H9 (cell line): ENCODE results near the gene PLXNA4. TPM values are rescaled to one million over a fixed set of nuclear protein-coding genes. Genes with fewer than 3 reads are reported as not detected.

ENCODE experiments used
- DNase-seq: peaks from one replicate; pipeline ENCODE4 v3.0.0-alpha.2; 2017
- H2AFZ ChIP-seq: one replicate; pipeline ENCODE4 v1.6.1; 2013; ENCODE audit warnings: mild to moderate bottlenecking, low read length, control low read depth, moderate library complexity
- H2AK5ac ChIP-seq: 2 replicates; pipeline ENCODE4 v1.6.1; 2013; ENCODE audit warnings: low read length, control low read depth, mixed read lengths; ENCODE audit not compliant: insufficient read length
- H2BK120ac ChIP-seq: one replicate; pipeline ENCODE4 v1.6.1; 2013; ENCODE audit warnings: low read depth, mild to moderate bottlenecking, low read length, control low read depth, inconsistent platforms; ENCODE audit not compliant: poor library complexity, severe bottlenecking
- H2BK12ac ChIP-seq: 2 replicates; pipeline ENCODE4 v1.6.1; 2013; ENCODE audit warnings: low read length, control low read depth, mixed read lengths, low read depth; ENCODE audit not compliant: insufficient read length
- H2BK15ac ChIP-seq: 2 replicates; pipeline ENCODE4 v1.6.1; 2013; ENCODE audit warnings: low read depth, low read length, control low read depth
- H2BK20ac ChIP-seq: one replicate; pipeline ENCODE4 v1.6.1; 2013; ENCODE audit warnings: low read depth, mild to moderate bottlenecking, low read length, control low read depth, inconsistent platforms; ENCODE audit not compliant: poor library complexity, severe bottlenecking
- H2BK5ac ChIP-seq: 2 replicates; pipeline ENCODE4 v1.6.1; 2013; ENCODE audit warnings: low read length, control low read depth, mixed read lengths; ENCODE audit not compliant: insufficient read length
- H3K14ac ChIP-seq: 2 replicates; pipeline ENCODE4 v1.6.1; 2013; ENCODE audit warnings: low read length, control low read depth; ENCODE audit not compliant: insufficient read depth
- H3K18ac ChIP-seq: 2 replicates; pipeline ENCODE4 v1.6.1; 2013; ENCODE audit warnings: low read depth, mild to moderate bottlenecking, mixed read lengths, low read length, control low read depth; ENCODE audit not compliant: insufficient read length
- H3K23ac ChIP-seq: 2 replicates; pipeline ENCODE4 v1.6.1; 2013; ENCODE audit warnings: low read length, control low read depth, mixed read lengths, low read depth; ENCODE audit not compliant: insufficient read length
- H3K23me2 ChIP-seq: 2 replicates; pipeline ENCODE4 v1.6.1; 2013; ENCODE audit warnings: low read depth, mild to moderate bottlenecking, mixed read lengths, low read length, control low read depth; ENCODE audit not compliant: insufficient read length, poor library complexity, severe bottlenecking
- H3K27ac ChIP-seq: 2 replicates; pipeline ENCODE4 v1.5.1; 2013; ENCODE audit warnings: low read length, control low read depth, mixed read lengths, low read depth; ENCODE audit not compliant: insufficient read length
- H3K27me3 ChIP-seq: 2 replicates; pipeline ENCODE4 v1.6.1; 2013; ENCODE audit warnings: low read length, control low read depth, inconsistent platforms; ENCODE audit not compliant: insufficient read depth
- H3K4ac ChIP-seq: 2 replicates; pipeline ENCODE4 v1.6.1; 2013; ENCODE audit warnings: low read depth, mild to moderate bottlenecking, control low read depth, inconsistent platforms, low read length, moderate library complexity
- H3K4me1 ChIP-seq: 2 replicates; pipeline ENCODE4 v1.6.1; 2013; ENCODE audit warnings: low read length, control low read depth, inconsistent platforms; ENCODE audit not compliant: insufficient read depth
- H3K4me2 ChIP-seq: 2 replicates; pipeline ENCODE4 v1.6.1; 2013; ENCODE audit warnings: low read length, control low read depth, mixed read lengths; ENCODE audit not compliant: insufficient read length, insufficient read depth
- H3K56ac ChIP-seq: 2 replicates; pipeline ENCODE4 v1.6.1; 2013; ENCODE audit warnings: low read depth, mild to moderate bottlenecking, mixed read lengths, low read length, control low read depth; ENCODE audit not compliant: insufficient read length
- H3K79me1 ChIP-seq: 2 replicates; pipeline ENCODE4 v1.6.1; 2013; ENCODE audit warnings: low read depth, mild to moderate bottlenecking, moderate library complexity, low read length, control low read depth, inconsistent platforms; ENCODE audit not compliant: insufficient read depth, poor library complexity, severe bottlenecking
- H3K79me2 ChIP-seq: 2 replicates; pipeline ENCODE4 v1.6.1; 2013; ENCODE audit warnings: low read length, control low read depth, inconsistent platforms; ENCODE audit not compliant: insufficient read depth
- H3K9ac ChIP-seq: 2 replicates; pipeline ENCODE4 v1.6.1; 2013; ENCODE audit warnings: low read length, control low read depth, mixed read lengths; ENCODE audit not compliant: insufficient read length; ENCODE audit errors: extremely low read depth
- H3K9me3 ChIP-seq: one replicate; pipeline ENCODE4 v1.6.1; 2013; ENCODE audit warnings: low read depth, low read length, inconsistent platforms; ENCODE audit not compliant: control insufficient read depth
- H3T11ph ChIP-seq: one replicate; pipeline ENCODE4 v1.6.1; 2013; ENCODE audit warnings: mild to moderate bottlenecking, low read length, control low read depth, inconsistent platforms
- H4K20me1 ChIP-seq: one replicate; pipeline ENCODE4 v1.6.1; 2013; ENCODE audit not compliant: control insufficient read depth, insufficient read length, insufficient read depth
- H4K5ac ChIP-seq: 2 replicates; pipeline ENCODE4 v1.6.1; 2013; ENCODE audit warnings: low read depth, mild to moderate bottlenecking, mixed read lengths, low read length, control low read depth; ENCODE audit not compliant: insufficient read length
- H4K8ac ChIP-seq: replicated peaks from 2 replicates; pipeline ENCODE4 v1.6.1; 2013; ENCODE audit warnings: low read length, control low read depth, mixed read lengths, low read depth; ENCODE audit not compliant: insufficient read length
- H4K91ac ChIP-seq: 2 replicates; pipeline ENCODE4 v1.6.1; 2013; ENCODE audit warnings: low read depth, mild to moderate bottlenecking, moderate library complexity, mixed read lengths, low read length, control low read depth; ENCODE audit not compliant: insufficient read length
- H3K27ac Mint-ChIP-seq, 3 experiments: 2 replicates in 2 of 3; 3 replicates in 1 of 3; pipeline ENCODE4 v1.8.0; 2020 to 2021; ENCODE audit warnings: mixed read lengths in 3 of 3, mild to moderate bottlenecking in 1 of 3, moderate library complexity in 1 of 3
- H3K27me3 Mint-ChIP-seq: 2 replicates; pipeline ENCODE4 v1.8.0; 2021; ENCODE audit warnings: low read depth, mild to moderate bottlenecking, moderate library complexity, mixed read lengths
- H3K36me3 Mint-ChIP-seq, 3 experiments: 2 replicates in 2 of 3; 3 replicates in 1 of 3; pipeline ENCODE4 v1.8.0; 2020 to 2021; ENCODE audit warnings: low read depth in 3 of 3, mixed read lengths in 3 of 3; ENCODE audit not compliant: insufficient read depth in 1 of 3
- H3K4me1 Mint-ChIP-seq, 2 experiments: 2 replicates each; pipeline ENCODE4 v1.8.0; 2020; ENCODE audit warnings: mixed read lengths in 2 of 2
- H3K4me3 Mint-ChIP-seq, 2 experiments: 2 replicates in 1 of 2; 3 replicates in 1 of 2; pipeline ENCODE4 v1.8.0; 2020 to 2021; ENCODE audit warnings: mild to moderate bottlenecking in 2 of 2, mixed read lengths in 2 of 2, moderate library complexity in 1 of 2
- H3K9me3 Mint-ChIP-seq, 2 experiments: 2 replicates in 1 of 2; 3 replicates in 1 of 2; pipeline ENCODE4 v1.8.0; 2020; ENCODE audit warnings: mild to moderate bottlenecking in 2 of 2, mixed read lengths in 2 of 2, moderate library complexity in 1 of 2
- CTCF ChIP-seq: fragments of 200-600 bp; sonication (generic); conservative IDR thresholded peaks from 3 replicates; pipeline ENCODE4 v1.8.0; 2021; ENCODE audit warnings: antibody characterized with exemption, mild to moderate bottlenecking
- WGBS: extraction: QIAGEN DNeasy Blood & Tissue Kit; methylation state at CpG from one replicate; pipeline ENCODE4 v1.1.7; 2013; ENCODE audit warnings: missing lambda C conversion rate, low lambda C conversion rate, mixed read lengths; ENCODE audit not compliant: insufficient read length; ENCODE audit errors: extremely low coverage; 5-methylcytosine and 5-hydroxymethylcytosine counted together
- total RNA-seq: library from RNA; stranded (reverse); gene quantifications from 2 replicates; pipeline ENCODE4 v1.2.1, GENCODE V29; 2021

The PLXNA4 gene
- total RNA-seq, 1 experiment from 2014 or later, result 0.35 TPM

- no peaks in the 10 kb centered on the region; the same call in 1 of the 2 replicates for H3K4me1 ChIP-seq
- peaks cover 74% of the 10 kb centered on the region for H3K27me3 Mint-ChIP-seq
- H3K23ac ChIP-seq, result no peak overlapping the region
- no peak overlapping the region for H3K4ac ChIP-seq
- no peak overlapping the region for H3K4me2 ChIP-seq
- H3T11ph ChIP-seq, result no peak overlapping the region
- TF ChIP-seq CTCF, result no peak
- H2BK120ac ChIP-seq, result no peak overlapping the region
- no peaks in the 10 kb centered on the region for H3K27me3 ChIP-seq
- H3K27ac ChIP-seq, result no peak overlapping the region
- H3K4me1 Mint-ChIP-seq, result peaks cover 0 to 7% of the 10 kb centered on the region in 2 experiments; a peak in 1 of 4 replicates
- H2AFZ ChIP-seq, result no peak overlapping the region
- H3K9ac ChIP-seq, result no peak overlapping the region
- no peak overlapping the region for H2BK15ac ChIP-seq
- no peak overlapping the region for H2BK12ac ChIP-seq
- no peak overlapping the region for H4K8ac ChIP-seq
- no peak overlapping the region for H3K56ac ChIP-seq
- no peaks in the 10 kb centered on the region for H4K20me1 ChIP-seq
- H3K9me3 ChIP-seq, result no peaks in the 10 kb centered on the region
- H3K9me3 Mint-ChIP-seq, result peaks cover 12 to 21% of the 10 kb centered on the region in 2 experiments
- no peaks in the 10 kb centered on the region for H3K79me1 ChIP-seq
- no peak overlapping the region for H2BK20ac ChIP-seq
- H3K18ac ChIP-seq, result no peak overlapping the region
- no peak overlapping the region for H3K14ac ChIP-seq
- no peaks in the 10 kb centered on the region for H3K23me2 ChIP-seq
- no CpG with 5 or more reads among the region's 4 CpGs for WGBS
- peaks cover 8 to 13% (median 12%) of the 10 kb centered on the region in 3 experiments; a peak in 6 of 7 replicates for H3K36me3 Mint-ChIP-seq
- H3K27ac Mint-ChIP-seq, result no peak overlapping the region
- no peak overlapping the region for H4K91ac ChIP-seq
- no peak overlapping the region for H3K4me3 Mint-ChIP-seq
- no peak overlapping the region for H2BK5ac ChIP-seq
- no peak overlapping the region for H4K5ac ChIP-seq
- DNase-seq, result no peak
- H3K79me2 ChIP-seq, result no peaks in the 10 kb centered on the region
- H2AK5ac ChIP-seq, result no peak overlapping the region
These were observed 21.8 kb downstream of the PLXNA4 start for GRCh38 chr7:132554446-132554845.
